Chondrocyte (in vitro differentiated cells): ENCODE measurements around the gene CLEC16A. TPM values are rescaled to one million over a fixed set of nuclear protein-coding genes. Genes with fewer than 3 reads are reported as not detected.

ENCODE experiments used
- DNase-seq: peaks from one replicate; pipeline ENCODE4 v3.0.0; 2021; ENCODE audit warnings: mixed read lengths, low spot score
- H3K27ac Mint-ChIP-seq: one replicate; pipeline ENCODE4 v1.8.0; 2021; ENCODE audit warnings: mild to moderate bottlenecking, moderate library complexity, mixed read lengths; ENCODE audit not compliant: unreplicated experiment
- H3K27me3 Mint-ChIP-seq: 2 replicates; pipeline ENCODE4 v1.8.0; 2021; ENCODE audit warnings: low read depth, mixed read lengths
- H3K36me3 Mint-ChIP-seq: 2 replicates; pipeline ENCODE4 v1.8.0; 2021; ENCODE audit warnings: low read depth, mixed read lengths
- H3K4me1 Mint-ChIP-seq: 2 replicates; pipeline ENCODE4 v1.8.0; 2021; ENCODE audit warnings: low read depth, mild to moderate bottlenecking, mixed read lengths
- H3K4me3 Mint-ChIP-seq: one replicate; pipeline ENCODE4 v1.8.0; 2021; ENCODE audit warnings: mild to moderate bottlenecking, moderate library complexity, mixed read lengths; ENCODE audit not compliant: unreplicated experiment
- H3K9me3 Mint-ChIP-seq: 2 replicates; pipeline ENCODE4 v1.8.0; 2021; ENCODE audit warnings: low read depth, mixed read lengths
- total RNA-seq: library from RNA; stranded (reverse); gene quantifications from 3 replicates; pipeline ENCODE4 v1.2.1, GENCODE V29; 2021
- TF ChIP-seq, protein P1 (sequence below): fragments of 200-600 bp; sonication (generic); IDR thresholded peaks from 2 replicates; pipeline ENCODE4 v1.5.0; 2021; ENCODE audit warnings: antibody characterized with exemption, mild to moderate bottlenecking, moderate library complexity

The CLEC16A gene
- total RNA-seq, 1 donor from 2014 or later = 17.9 TPM

DNA sequence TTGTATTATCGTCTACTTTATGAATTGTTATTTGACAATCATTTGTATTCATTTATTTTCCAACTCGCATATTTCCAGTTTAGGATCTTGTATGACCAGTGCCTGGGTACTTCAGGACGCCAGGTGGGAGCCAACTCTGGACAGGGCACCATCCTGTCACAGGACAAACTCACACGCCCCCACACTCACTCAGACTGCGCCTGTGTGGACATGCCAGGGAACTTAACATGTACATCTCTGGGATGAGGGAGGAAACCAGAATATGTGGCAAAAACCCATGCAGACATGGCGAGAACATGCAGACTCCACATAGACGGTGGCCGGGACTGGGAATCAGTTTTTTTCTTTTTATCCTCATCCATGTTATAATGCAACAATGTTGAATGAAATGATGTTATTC lies 68.5 kb downstream of the CLEC16A start:
- DNase-seq = no peak
- Mint-ChIP-seq H3K4me1 (peaks cover 8% of the 10 kb centered on the region), H3K9me3 (no peaks in the 10 kb centered on the region), H3K4me3 (no peak overlapping the region), H3K27ac (no peak overlapping the region), H3K27me3 (no peaks in the 10 kb centered on the region), H3K36me3 (peaks cover 14% of the 10 kb centered on the region)
- TF ChIP-seq, protein P1, sequence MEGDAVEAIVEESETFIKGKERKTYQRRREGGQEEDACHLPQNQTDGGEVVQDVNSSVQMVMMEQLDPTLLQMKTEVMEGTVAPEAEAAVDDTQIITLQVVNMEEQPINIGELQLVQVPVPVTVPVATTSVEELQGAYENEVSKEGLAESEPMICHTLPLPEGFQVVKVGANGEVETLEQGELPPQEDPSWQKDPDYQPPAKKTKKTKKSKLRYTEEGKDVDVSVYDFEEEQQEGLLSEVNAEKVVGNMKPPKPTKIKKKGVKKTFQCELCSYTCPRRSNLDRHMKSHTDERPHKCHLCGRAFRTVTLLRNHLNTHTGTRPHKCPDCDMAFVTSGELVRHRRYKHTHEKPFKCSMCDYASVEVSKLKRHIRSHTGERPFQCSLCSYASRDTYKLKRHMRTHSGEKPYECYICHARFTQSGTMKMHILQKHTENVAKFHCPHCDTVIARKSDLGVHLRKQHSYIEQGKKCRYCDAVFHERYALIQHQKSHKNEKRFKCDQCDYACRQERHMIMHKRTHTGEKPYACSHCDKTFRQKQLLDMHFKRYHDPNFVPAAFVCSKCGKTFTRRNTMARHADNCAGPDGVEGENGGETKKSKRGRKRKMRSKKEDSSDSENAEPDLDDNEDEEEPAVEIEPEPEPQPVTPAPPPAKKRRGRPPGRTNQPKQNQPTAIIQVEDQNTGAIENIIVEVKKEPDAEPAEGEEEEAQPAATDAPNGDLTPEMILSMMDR = no peak

DNA sequence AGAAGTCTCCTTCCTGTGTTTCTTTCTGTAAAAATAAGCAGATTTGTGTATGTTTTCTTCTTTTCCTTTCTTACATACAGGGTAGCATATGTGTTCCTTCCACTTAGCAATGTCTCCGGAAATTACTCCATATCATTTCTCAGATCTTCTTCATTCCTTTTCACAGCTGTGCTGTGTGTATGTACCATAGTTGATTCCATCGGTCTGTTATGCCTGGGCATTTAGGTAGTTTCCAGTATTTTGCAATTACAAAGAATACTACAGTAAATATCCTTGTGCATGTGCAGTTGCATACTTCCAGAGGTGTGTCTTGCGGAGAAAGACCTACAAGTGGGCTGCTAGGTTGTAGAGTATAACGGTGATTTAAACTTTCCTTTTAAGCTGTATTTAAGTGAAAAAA lies 69.8 kb downstream of the CLEC16A start:
- no peak overlapping the region for H3K4me3 Mint-ChIP-seq
- no peaks in the 10 kb centered on the region for H3K27me3 Mint-ChIP-seq
- peaks cover 8% of the 10 kb centered on the region for H3K4me1 Mint-ChIP-seq
- DNase-seq = no peak
- peaks cover 11% of the 10 kb centered on the region for H3K36me3 Mint-ChIP-seq
- H3K27ac Mint-ChIP-seq = no peak overlapping the region
- H3K9me3 Mint-ChIP-seq = no peaks in the 10 kb centered on the region
- TF ChIP-seq, protein P1 = no peak

DNA sequence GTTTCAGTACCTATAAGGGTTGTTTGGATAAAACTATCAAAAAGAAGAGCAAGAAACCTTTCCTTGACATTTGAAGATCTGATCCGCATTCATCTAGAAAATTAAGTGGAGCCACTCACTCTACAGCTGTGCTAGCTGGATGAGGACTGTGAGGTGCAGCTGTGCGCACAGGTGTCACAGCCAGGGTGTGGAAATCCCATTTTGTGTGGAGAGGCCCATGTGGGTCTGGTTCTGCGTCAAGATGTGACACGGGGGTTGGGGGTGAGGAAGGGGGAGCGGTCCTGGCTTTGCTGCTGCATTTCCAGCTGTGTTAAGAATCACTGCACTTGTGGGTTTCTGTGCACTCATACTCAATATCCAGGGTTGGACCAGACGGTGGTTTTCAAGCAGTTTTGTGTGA lies 70.7 kb downstream of the CLEC16A start:
- Mint-ChIP-seq H3K36me3 (peaks cover 11% of the 10 kb centered on the region), H3K4me1 (peaks cover 8% of the 10 kb centered on the region), H3K27ac (no peak overlapping the region), H3K27me3 (no peaks in the 10 kb centered on the region), H3K4me3 (no peak overlapping the region), H3K9me3 (no peaks in the 10 kb centered on the region)
- DNase-seq = no peak
- TF ChIP-seq, protein P1 = no peak

DNA sequence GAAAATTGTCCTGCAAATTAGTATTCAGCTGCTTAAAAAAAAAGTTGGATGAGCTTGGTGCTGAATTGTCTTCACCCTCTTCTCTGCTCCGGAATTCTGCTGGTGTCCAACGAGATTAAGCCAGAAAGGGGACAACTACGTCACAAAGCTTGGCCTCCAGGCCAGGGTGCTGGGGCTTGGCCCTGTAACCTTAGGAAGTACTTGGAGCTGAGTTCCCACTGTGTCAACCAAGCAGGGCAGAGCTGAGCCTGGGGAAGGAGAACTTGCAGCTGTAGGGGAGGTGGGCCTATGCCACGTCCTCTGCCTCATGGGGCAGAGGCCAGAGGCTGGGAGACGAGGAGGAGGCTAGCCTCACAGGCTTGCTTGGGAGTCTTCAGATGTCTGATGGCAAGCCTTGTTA lies 71.2 kb downstream of the CLEC16A start:
- no peaks in the 10 kb centered on the region for H3K27me3 Mint-ChIP-seq
- TF ChIP-seq, protein P1 = no peak
- peaks cover 8% of the 10 kb centered on the region for H3K4me1 Mint-ChIP-seq
- H3K27ac Mint-ChIP-seq = no peak overlapping the region
- no peak for DNase-seq
- no peak overlapping the region for H3K4me3 Mint-ChIP-seq
- peaks cover 12% of the 10 kb centered on the region for H3K36me3 Mint-ChIP-seq
- no peaks in the 10 kb centered on the region for H3K9me3 Mint-ChIP-seq

DNA sequence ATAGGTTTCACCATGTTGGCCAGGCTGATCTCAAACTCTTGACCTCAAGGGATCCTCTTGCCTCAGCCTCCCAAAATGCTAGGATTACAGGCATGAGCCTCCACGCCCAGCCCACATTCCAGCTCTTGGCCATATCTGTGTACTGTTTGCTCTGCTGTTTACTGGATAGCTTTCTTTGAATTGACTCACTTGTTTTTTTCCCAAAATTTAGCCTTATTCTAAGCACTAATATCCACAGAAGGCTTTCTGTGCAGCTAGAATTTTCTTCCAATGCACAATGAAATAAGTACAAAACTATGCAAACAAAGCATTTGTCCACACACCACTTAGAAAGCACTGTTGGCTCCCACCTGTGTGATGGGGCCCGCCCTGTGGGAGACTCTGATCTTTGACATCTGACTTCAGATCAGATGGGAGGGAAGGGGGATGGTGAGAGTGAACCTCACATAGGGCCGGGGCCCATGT lies 72.2 kb downstream of the CLEC16A start:
- Mint-ChIP-seq H3K27me3 (no peaks in the 10 kb centered on the region), H3K9me3 (no peaks in the 10 kb centered on the region), H3K4me3 (no peak overlapping the region), H3K36me3 (peaks cover 10% of the 10 kb centered on the region), H3K4me1 (peaks cover 8% of the 10 kb centered on the region), H3K27ac (no peak overlapping the region)
- no peak for DNase-seq
- TF ChIP-seq, protein P1 = no peak
